Measurements from ENCODE around the gene ROBO2.

Gene ROBO2

GRCh38 chr3:77326586-77326985 lies 286.7 kb downstream of the ROBO2 start:
- TF ChIP-seq CTCF (IDR thresholded peaks at IDR 0.05; ENCODE audit: insufficient read depth, missing control alignments) = no peak
- DNase-seq (ENCODE audit: insufficient read length, low spot score) (peak; percentile 21), FAIRE-seq (peak; percentile 98)

GRCh38 chr3:77328690-77329089 lies 288.8 kb downstream of the ROBO2 start:
- DNase-seq (ENCODE audit: insufficient read length, low spot score) (no peak), FAIRE-seq (no peak)
- TF ChIP-seq CTCF (IDR thresholded peaks at IDR 0.05; ENCODE audit: insufficient read depth, missing control alignments) = no peak

GRCh38 chr3:77329116-77329515 lies 289.2 kb downstream of the ROBO2 start:
- no peak for TF ChIP-seq CTCF (IDR thresholded peaks at IDR 0.05; ENCODE audit: insufficient read depth, missing control alignments)
- DNase-seq (ENCODE audit: insufficient read length, low spot score) (no peak), FAIRE-seq (no peak)

GRCh38 chr3:77338195-77338594 lies 298.3 kb downstream of the ROBO2 start:
- DNase-seq (ENCODE audit: insufficient read length, low spot score) (no peak), FAIRE-seq (no peak)
- no peak for TF ChIP-seq CTCF (IDR thresholded peaks at IDR 0.05; ENCODE audit: insufficient read depth, missing control alignments)

GRCh38 chr3:77342027-77342426 lies 302.1 kb downstream of the ROBO2 start:
- DNase-seq (ENCODE audit: insufficient read length, low spot score) = no peak
- TF ChIP-seq CTCF (IDR thresholded peaks at IDR 0.05; ENCODE audit: insufficient read depth, missing control alignments) = no peak
- FAIRE-seq = no peak

GRCh38 chr3:77342688-77343087 lies 302.8 kb downstream of the ROBO2 start:
- no peak for TF ChIP-seq CTCF (IDR thresholded peaks at IDR 0.05; ENCODE audit: insufficient read depth, missing control alignments)
- FAIRE-seq = no peak

GRCh38 chr3:77345009-77345408 lies 305.1 kb downstream of the ROBO2 start:
- FAIRE-seq = no peak
- no peak for DNase-seq (ENCODE audit: insufficient read length, low spot score)
- no peak for TF ChIP-seq CTCF (IDR thresholded peaks at IDR 0.05; ENCODE audit: insufficient read depth, missing control alignments)

More at GRCh38 chr3:77342688-77343087, 302.8 kb downstream of the ROBO2 start:
- DNase-seq (ENCODE audit: insufficient read length, low spot score) = no peak

Measured in D721Med (cell line).